Measurements from ENCODE around the gene MACROD2.

Gene MACROD2

GRCh38 chr20:15814911-15815310, 1819.6 kb downstream of the MACROD2 start:
- no peak for TF ChIP-seq CTCF (IDR thresholded peaks at IDR 0.05; ENCODE audit: insufficient read depth, missing control alignments)
- no peak for DNase-seq (ENCODE audit: insufficient read length, low spot score)
- FAIRE-seq, result no peak

GRCh38 chr20:15817351-15817750, 1822.0 kb downstream of the MACROD2 start:
- DNase-seq (ENCODE audit: insufficient read length, low spot score) (no peak), FAIRE-seq (no peak)
- no peak for TF ChIP-seq CTCF (IDR thresholded peaks at IDR 0.05; ENCODE audit: insufficient read depth, missing control alignments)

GRCh38 chr20:15818651-15819071, 1823.3 kb downstream of the MACROD2 start:
- FAIRE-seq, result no peak
- TF ChIP-seq CTCF (IDR thresholded peaks at IDR 0.05; ENCODE audit: insufficient read depth, missing control alignments), result no peak
- no peak for DNase-seq (ENCODE audit: insufficient read length, low spot score)

GRCh38 chr20:15823718-15824117, 1828.4 kb downstream of the MACROD2 start:
- no peak for TF ChIP-seq CTCF (IDR thresholded peaks at IDR 0.05; ENCODE audit: insufficient read depth, missing control alignments)
- no peak for FAIRE-seq
- no peak for DNase-seq (ENCODE audit: insufficient read length, low spot score)

- FAIRE-seq (no peak), DNase-seq (ENCODE audit: insufficient read length, low spot score) (no peak)
- TF ChIP-seq CTCF (IDR thresholded peaks at IDR 0.05; ENCODE audit: insufficient read depth, missing control alignments), result no peak
Observed at GRCh38 chr20:15827628-15828027, 1832.3 kb downstream of the MACROD2 start.

GRCh38 chr20:15831201-15831600, 1835.9 kb downstream of the MACROD2 start:
- no peak for DNase-seq (ENCODE audit: insufficient read length, low spot score)
- FAIRE-seq, result no peak
- no peak for TF ChIP-seq CTCF (IDR thresholded peaks at IDR 0.05; ENCODE audit: insufficient read depth, missing control alignments)

GRCh38 chr20:15832512-15832911, 1837.2 kb downstream of the MACROD2 start:
- FAIRE-seq, result no peak

More at GRCh38 chr20:15832512-15832911, 1837.2 kb downstream of the MACROD2 start:
- no peak for DNase-seq (ENCODE audit: insufficient read length, low spot score)
- TF ChIP-seq CTCF (IDR thresholded peaks at IDR 0.05; ENCODE audit: insufficient read depth, missing control alignments), result no peak

Data from D721Med (cell line).